ENCODE measurements around the gene CLIC1.

CLIC1 gene

GRCh38 chr6:31732029-31732428 lies 4.3 kb downstream of the CLIC1 start:
- Histone ChIP-seq H3K4me3 (ENCODE audit: low read depth, low read length) (no peak overlapping the region), H3K27ac (ENCODE audit: extremely low read depth, low read depth, low read length) (no peak overlapping the region), H3K9me3 (ENCODE audit: control insufficient read depth, insufficient read depth, low read depth, low read length) (no peaks in the 10 kb centered on the region), H3K4me1 (ENCODE audit: control insufficient read depth, insufficient read depth, low read length) (peaks cover 12% of the 10 kb centered on the region), H3K36me3 (ENCODE audit: control insufficient read depth in 2 of 2, insufficient read depth in 1 of 2, low read length in 2 of 2) (peaks cover 12 to 54% of the 10 kb centered on the region in 2 experiments; a peak in 2 of 3 replicates)
- ChIA-PET POLR2A (interaction anchor here (0.6 to 2.3 kb wide), 7 partner anchors 8 to 131 kb away, joined by 3 to 13 read pairs (median 4); partner anchors contain the start of genes C6orf47, HSPA1B, LY6G5C and NEU1), CTCF (interaction anchor here (0.8 kb wide), 1 partner anchor 9 kb away, joined by 3 read pairs; the partner anchor contains the start of gene MPIG6B)
- TF ChIP-seq ZNF24 (tag by site-specific recombination; IDR thresholded peaks at IDR 0.05): no peak
- TF ChIP-seq SCRT2 (tag by site-specific recombination; IDR thresholded peaks at IDR 0.05): peak; percentile 78
- TF ChIP-seq KLF16 (tag by site-specific recombination; IDR thresholded peaks at IDR 0.05): no peak

GRCh38 chr6:31730631-31731086 lies 5.7 kb downstream of the CLIC1 start:
- peaks cover 7% of the 10 kb centered on the region for H3K4me1 ChIP-seq (ENCODE audit: control insufficient read depth, insufficient read depth, low read length)
- TF ChIP-seq ZNF10 (tag by site-specific recombination; IDR thresholded peaks at IDR 0.05) (no peak), ZNF707 (tag by site-specific recombination; IDR thresholded peaks at IDR 0.05) (no peak), ZNF140 (tag by site-specific recombination; IDR thresholded peaks at IDR 0.05) (no peak), ZNF169 (tag by site-specific recombination; IDR thresholded peaks at IDR 0.05) (no peak), ZNF416 (tag by site-specific recombination; IDR thresholded peaks at IDR 0.05) (no peak), ZBTB49 (tag by site-specific recombination; IDR thresholded peaks at IDR 0.05; ENCODE audit: low read depth) (no peak), ZNF518A (tag by site-specific recombination; conservative IDR thresholded peaks at IDR 0.05; ENCODE audit: low read depth) (no peak), ZFP37 (tag by site-specific recombination; IDR thresholded peaks at IDR 0.05) (no peak), ZNF366 (tag by site-specific recombination; conservative IDR thresholded peaks at IDR 0.05) (peak; percentile 68; the same call in 1 of the 2 replicates), ZNF600 (tag by site-specific recombination; IDR thresholded peaks at IDR 0.05) (0 out of 2 replicates have a peak, but pooled peaks have one; percentile 26)
- H3K4me3 ChIP-seq (ENCODE audit: low read depth, low read length): no peak overlapping the region
- H3K9me3 ChIP-seq (ENCODE audit: control insufficient read depth, insufficient read depth, low read depth, low read length): no peaks in the 10 kb centered on the region
- H3K27ac ChIP-seq (ENCODE audit: extremely low read depth, low read depth, low read length): no peak overlapping the region; the same call in 1 of the 2 replicates
- H3K36me3 ChIP-seq (ENCODE audit: control insufficient read depth in 2 of 2, insufficient read depth in 1 of 2, low read length in 2 of 2): peaks cover 12 to 63% of the 10 kb centered on the region in 2 experiments; a peak in 2 of 3 replicates
- ChIA-PET POLR2A (interaction anchor here (0.6 to 4.7 kb wide), 25 partner anchors 8 to 1241 kb away, joined by 3 to 54 read pairs (median 6); partner anchors contain the start of genes ABHD16A, APOM, BAG6 and CSNK2B), CTCF (interaction anchor here (0.6 to 3.6 kb wide), 9 partner anchors 9 to 132 kb away, joined by 3 to 28 read pairs (median 9); partner anchors contain the start of genes MSH5, NEU1 and VARS1)

Measured in HEK293 (cell line).